ENCODE results near the gene CD160. TPM values are rescaled to one million over a fixed set of nuclear protein-coding genes. Genes with fewer than 3 reads are reported as not detected.

Gene CD160
- total and polyA plus RNA-seq, 10 of the 15 experiments (the other 5 are each of a cell fraction or from before 2014, with no cell fraction given) = 0.06 to 1.1 (median 0.26) TPM; not detected in 5

GRCh38 chr1:145688328-145688727, 31.0 kb upstream of the CD160 start (continued):
- no peak for TF ChIP-seq ZBTB11 (CRISPR knock-in tag; IDR thresholded peaks at IDR 0.05)

- H3K9ac ChIP-seq (ENCODE audit: control insufficient read depth, insufficient read depth, low read length) = no peak overlapping the region
- H3K27me3 ChIP-seq (replicated peaks in 1 of 2; ENCODE audit: control insufficient read depth in 2 of 2, insufficient read depth in 2 of 2, low read length in 1 of 2) = no peaks in the 10 kb centered on the region
- peaks cover 15% of the 10 kb centered on the region for H3K4me1 ChIP-seq (ENCODE audit: control insufficient read depth, insufficient read depth, low read length)
- 84% methylated on average over 6 of the region's 6 CpGs for WGBS (ENCODE audit: insufficient coverage, insufficient replicate concordance, low lambda C conversion rate, missing lambda C conversion rate)
- POLR2A ChIA-PET = no interaction called here
- H3K79me2 ChIP-seq (ENCODE audit: control insufficient read depth, insufficient read depth, low read length) = no peaks in the 10 kb centered on the region
- no peak overlapping the region for H3K27ac ChIP-seq (ENCODE audit: control insufficient read depth, insufficient read depth)
- no peak overlapping the region for H3K4me3 ChIP-seq
- intact Hi-C loops (cut with micrococcal nuclease; ENCODE audit: unreplicated experiment) = no loop called here
- H3K9me3 ChIP-seq (replicated peaks; ENCODE audit: control insufficient read depth, insufficient read depth, low read length) = no peaks in the 10 kb centered on the region
- no peak overlapping the region for H2AFZ ChIP-seq (ENCODE audit: control insufficient read depth, low read depth, low read length)
- SMC1A ChIA-PET (ENCODE audit: uncharacterized antibody, unreplicated experiment) = interaction anchor here (2.8 kb wide), 1 partner anchor 20 kb away, joined by 7 read pairs; no protein-coding TSS in a partner anchor
- H3K36me3 ChIP-seq (ENCODE audit: control insufficient read depth in 2 of 2, insufficient read depth in 2 of 2, low read length in 1 of 2) = no peaks in the 10 kb centered on the region
- in situ Hi-C loops (cut with MboI) = no loop called here
- no TSS peak for BruUV-seq (replicated peaks)
- ATAC-seq = no peak
- no peak overlapping the region for H3K4me2 ChIP-seq (ENCODE audit: control insufficient read depth, insufficient read depth)
- CTCF ChIA-PET = interaction anchor here (1.1 to 2.0 kb wide), 2 partner anchors 31 to 32 kb away, joined by 3 to 5 read pairs; partner anchors contain the start of gene CD160
- FAIRE-seq = no peak
- TF ChIP-seq SMC3 (IDR thresholded peaks at IDR 0.05; ENCODE audit: borderline replicate concordance, low read length) (no peak), TCF3 (IDR thresholded peaks at IDR 0.05; ENCODE audit: borderline replicate concordance, insufficient read depth, low read depth, low read length) (no peak)
- RAD21 ChIA-PET (ENCODE audit: unreplicated experiment) = no interaction called here
- DNase-seq (ENCODE audit: low read depth, low spot score) = no peak
- H4K20me1 ChIP-seq (ENCODE audit: control insufficient read depth, insufficient read depth) = no peaks in the 10 kb centered on the region
These were observed 30.4 kb upstream of the CD160 start for GRCh38 chr1:145688924-145689323.

All from GM12878 (cell line).